MM.1S (cell line): ENCODE measurements around the gene CALCOCO2.

ENCODE experiments used
- EZH2 ChIP-seq: fragments of 300-600 bp; sonication (generic); optimal IDR thresholded peaks from 2 replicates; pipeline ENCODE3; 2017; ENCODE audit warnings: low read depth, mild to moderate bottlenecking, antibody characterized with exemption, low read length, mixed read lengths
- EZH2phosphoT487 ChIP-seq: fragments of 300-600 bp; sonication (generic); IDR thresholded peaks from 2 replicates; pipeline ENCODE4 v1.6.1; 2018; ENCODE audit warnings: antibody characterized with exemption, low read length
- TF ChIP-seq, protein P1 (sequence below): fragments of 300-600 bp; sonication (generic); IDR thresholded peaks from 2 replicates; pipeline ENCODE4 v1.5.1; 2016; ENCODE audit warnings: antibody characterized with exemption, low read length, mixed read lengths

DNA sequence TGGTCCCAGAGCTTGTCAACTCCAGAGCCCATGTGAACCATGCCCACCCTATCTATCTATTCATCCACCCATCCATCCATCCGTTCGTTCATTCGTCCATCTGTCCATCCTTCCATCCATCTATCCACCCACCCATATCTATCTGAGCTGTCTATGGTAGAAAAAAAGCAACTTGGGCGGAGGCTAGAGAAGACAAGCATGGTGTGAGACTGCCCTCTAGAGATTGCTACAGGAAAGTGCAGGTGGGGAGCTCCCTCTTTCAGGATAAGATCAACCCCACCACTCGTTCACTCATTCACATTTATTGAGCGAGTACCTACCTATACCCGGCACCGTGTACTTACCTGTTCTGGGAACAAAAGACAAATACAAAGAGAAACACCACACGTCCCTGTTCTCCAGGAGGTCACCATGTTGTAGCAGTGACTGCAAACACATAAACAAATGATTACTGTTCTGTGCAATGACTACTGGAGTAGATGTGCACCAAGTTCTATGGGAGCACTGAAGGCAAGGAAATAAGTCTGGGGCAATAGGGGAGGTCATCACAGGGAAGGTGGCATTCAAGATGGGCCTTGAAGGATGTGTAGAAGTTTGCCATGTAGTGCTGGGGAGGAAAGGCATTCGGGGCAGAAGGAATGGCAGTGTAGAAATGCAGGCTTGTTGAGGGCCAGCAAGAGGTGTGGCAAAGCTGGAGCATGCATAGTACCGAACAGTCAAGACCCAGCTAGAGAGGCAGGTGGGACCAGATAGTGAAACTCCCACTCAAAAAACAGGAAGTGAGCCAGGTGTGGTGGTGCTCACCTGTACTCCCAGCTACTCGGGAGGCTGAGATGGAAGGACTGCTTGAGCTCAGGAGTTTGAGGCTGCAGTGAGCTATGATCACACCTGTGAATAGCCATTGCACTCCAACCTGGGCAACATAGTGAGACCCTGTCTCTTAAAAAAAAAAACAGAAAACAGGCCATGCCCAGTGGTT lies 48.4 kb downstream of the CALCOCO2 start:
- TF ChIP-seq, protein P1, sequence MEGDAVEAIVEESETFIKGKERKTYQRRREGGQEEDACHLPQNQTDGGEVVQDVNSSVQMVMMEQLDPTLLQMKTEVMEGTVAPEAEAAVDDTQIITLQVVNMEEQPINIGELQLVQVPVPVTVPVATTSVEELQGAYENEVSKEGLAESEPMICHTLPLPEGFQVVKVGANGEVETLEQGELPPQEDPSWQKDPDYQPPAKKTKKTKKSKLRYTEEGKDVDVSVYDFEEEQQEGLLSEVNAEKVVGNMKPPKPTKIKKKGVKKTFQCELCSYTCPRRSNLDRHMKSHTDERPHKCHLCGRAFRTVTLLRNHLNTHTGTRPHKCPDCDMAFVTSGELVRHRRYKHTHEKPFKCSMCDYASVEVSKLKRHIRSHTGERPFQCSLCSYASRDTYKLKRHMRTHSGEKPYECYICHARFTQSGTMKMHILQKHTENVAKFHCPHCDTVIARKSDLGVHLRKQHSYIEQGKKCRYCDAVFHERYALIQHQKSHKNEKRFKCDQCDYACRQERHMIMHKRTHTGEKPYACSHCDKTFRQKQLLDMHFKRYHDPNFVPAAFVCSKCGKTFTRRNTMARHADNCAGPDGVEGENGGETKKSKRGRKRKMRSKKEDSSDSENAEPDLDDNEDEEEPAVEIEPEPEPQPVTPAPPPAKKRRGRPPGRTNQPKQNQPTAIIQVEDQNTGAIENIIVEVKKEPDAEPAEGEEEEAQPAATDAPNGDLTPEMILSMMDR: peak; percentile 97
- TF ChIP-seq EZH2: no peak
- TF ChIP-seq EZH2phosphoT487: no peak
